ENCODE data around the gene APOH.

DNA sequence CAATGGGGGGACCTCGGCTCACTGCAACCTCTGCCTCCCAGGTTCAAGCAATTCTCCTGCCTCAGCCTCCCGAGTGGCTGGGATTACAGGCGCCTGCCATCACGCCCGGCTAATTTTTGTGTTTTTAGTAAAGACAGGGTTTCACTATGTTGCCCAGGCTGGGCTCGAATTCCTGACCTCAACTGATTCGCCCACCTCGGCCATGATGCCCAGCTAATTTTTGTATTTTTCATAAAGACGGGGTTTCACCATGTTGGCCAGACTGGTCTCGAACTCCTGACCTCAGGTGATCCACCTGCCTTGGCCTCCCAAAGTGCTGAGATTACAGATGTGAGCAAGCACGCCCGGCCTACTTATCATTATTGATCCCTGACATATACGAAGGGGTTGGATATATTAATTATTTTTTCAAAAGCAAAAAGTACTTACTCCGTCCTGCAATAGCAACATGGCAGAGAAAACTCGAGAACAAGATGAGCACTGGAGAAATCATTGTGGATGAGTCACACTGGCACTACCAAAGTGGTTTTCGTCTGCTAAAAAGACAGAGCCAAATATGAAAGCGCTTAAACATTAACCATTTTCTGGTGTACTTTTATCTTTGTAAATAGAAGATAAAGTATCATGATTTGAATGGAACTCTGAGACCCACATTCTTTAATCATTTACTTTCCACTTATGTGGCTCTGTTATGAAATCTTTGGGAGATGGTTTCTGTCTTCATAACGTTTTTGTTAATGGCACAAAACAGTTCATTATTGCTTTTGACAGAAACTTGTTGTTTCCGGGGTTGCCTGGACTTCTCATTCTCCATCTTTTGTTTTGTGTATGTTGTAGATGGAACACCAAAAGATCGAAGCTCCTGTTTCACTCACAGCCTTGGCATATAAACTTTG is at the start of gene APOH:
- TF ChIP-seq HMGXB4 (CRISPR knock-in tag; IDR thresholded peaks at IDR 0.05): no peak
- no peak for TF ChIP-seq KAT7 (CRISPR knock-in tag; IDR thresholded peaks at IDR 0.05; ENCODE audit: borderline replicate concordance)
- no peak for TF ChIP-seq ETS1 (conservative IDR thresholded peaks at IDR 0.05; ENCODE audit: control insufficient read depth, low read depth, low read length)
- no peak for TF ChIP-seq HNRNPLL (IDR thresholded peaks at IDR 0.05; ENCODE audit: low read depth, low read length, poor library complexity, severe bottlenecking)
- no peak for TF ChIP-seq FUS (optimal IDR thresholded peaks at IDR 0.05; ENCODE audit: low read depth, low read length)
- no peak for TF ChIP-seq ZNF780A (CRISPR knock-in tag; IDR thresholded peaks at IDR 0.05)
- no peak for TF ChIP-seq MAX (CRISPR knock-in tag; IDR thresholded peaks at IDR 0.05)
- TF ChIP-seq MAZ (CRISPR knock-in tag; conservative IDR thresholded peaks at IDR 0.05 in 1 of 2, IDR thresholded peaks at IDR 0.05 in 1 of 2): no peak
- no peak for TF ChIP-seq CTCF (IDR thresholded peaks at IDR 0.05 in 2 of 3, conservative IDR thresholded peaks at IDR 0.05 in 1 of 3; ENCODE audit: insufficient read depth in 2 of 3, low read depth in 1 of 3, low read length in 3 of 3)
- no peak for TF ChIP-seq ZNF311 (CRISPR knock-in tag; IDR thresholded peaks at IDR 0.05)
- TF ChIP-seq ZHX1 (conservative IDR thresholded peaks at IDR 0.05; ENCODE audit: low read length): no peak
- TF ChIP-seq SMAD1 (IDR thresholded peaks at IDR 0.05; ENCODE audit: low read depth, low read length, partially characterized antibody): no peak

All from K562 (cell line).